Muscle layer of colon (tissue), 2 donors: Measurements from ENCODE around the gene MYL12A.
"Not testable (repeated sequence)": the region's sequence is repeated elsewhere in the genome, so short reads cannot be mapped to it uniquely, and the experiment has no call there.

Experiments
- H3K27ac ChIP-seq: one replicate; pipeline ENCODE4 v1.7.0; 2013; ENCODE audit warnings: low read depth, mild to moderate bottlenecking, low read length, moderate library complexity
- H3K27me3 ChIP-seq, 2 donors: one replicate each; pipeline ENCODE4 v1.7.0; 2013; ENCODE audit warnings: low read length in 2 of 2, mild to moderate bottlenecking in 2 of 2; ENCODE audit not compliant: insufficient read depth in 2 of 2, control insufficient read depth in 1 of 2
- H3K36me3 ChIP-seq: one replicate; pipeline ENCODE4 v1.7.0; 2013; ENCODE audit warnings: mild to moderate bottlenecking, low read length; ENCODE audit not compliant: insufficient read depth
- H3K4me1 ChIP-seq: one replicate; pipeline ENCODE4 v1.7.0; 2013; ENCODE audit warnings: mild to moderate bottlenecking, low read length; ENCODE audit not compliant: insufficient read depth
- H3K4me3 ChIP-seq, 2 donors: one replicate each; pipeline ENCODE4 v1.7.0; 2013; ENCODE audit warnings: low read length in 2 of 2, low read depth in 1 of 2, mild to moderate bottlenecking in 1 of 2, moderate library complexity in 1 of 2
- H3K9ac ChIP-seq: one replicate; pipeline ENCODE4 v1.7.0; 2013; ENCODE audit warnings: low read length
- H3K9me3 ChIP-seq: one replicate; pipeline ENCODE4 v1.7.0; 2013; ENCODE audit warnings: mild to moderate bottlenecking, low read length
- donor health status: abdominal sarcoma.
- donor health status: Adenocarcinoma of cecum.

Gene MYL12A

DNA sequence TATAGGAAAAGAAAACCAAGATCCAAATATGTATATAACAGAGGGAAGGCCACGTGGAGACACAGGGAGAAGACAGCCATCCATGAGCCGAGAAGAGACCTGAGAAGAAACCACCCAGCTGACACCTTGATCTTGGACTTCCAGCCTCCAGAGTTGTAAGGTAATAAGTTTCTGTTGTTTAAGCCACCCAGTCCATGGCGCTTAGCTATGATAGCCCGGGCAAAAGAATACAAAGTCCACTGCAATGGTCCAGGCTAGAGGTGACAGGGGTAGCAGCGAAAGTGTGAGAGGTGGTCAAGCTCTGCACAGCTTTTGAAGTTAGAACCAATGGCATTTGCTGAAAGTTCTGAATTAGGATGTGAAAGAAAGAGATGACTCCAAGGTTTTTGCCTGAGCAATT, 30.6 kb upstream of the MYL12A start:
- no peaks in the 10 kb centered on the region for H3K9me3 ChIP-seq
- no peaks in the 10 kb centered on the region for H3K36me3 ChIP-seq
- H3K4me1 ChIP-seq, result peaks cover 27% of the 10 kb centered on the region
- no peaks in the 10 kb centered on the region for H3K27me3 ChIP-seq
- H3K9ac ChIP-seq, result no peak overlapping the region
- H3K4me3 ChIP-seq, result no peak overlapping the region
- H3K27ac ChIP-seq, result no peak overlapping the region

GRCh38 chr18:3217948-3218647, 29.5 kb upstream of the MYL12A start:
- Histone ChIP-seq H3K9me3 (no peaks in the 10 kb centered on the region), H3K36me3 (no peaks in the 10 kb centered on the region), H3K27ac (peak overlapping the region; percentile 35), H3K4me3 (no peak overlapping the region), H3K27me3 (no peaks in the 10 kb centered on the region), H3K4me1 (peaks cover 17% of the 10 kb centered on the region), H3K9ac (no peak overlapping the region)

- Histone ChIP-seq H3K36me3 (no peaks in the 10 kb centered on the region), H3K4me1 (peaks cover 11% of the 10 kb centered on the region), H3K27me3 (no peaks in the 10 kb centered on the region), H3K9ac (peak overlapping the region; percentile 59), H3K27ac (peak overlapping the region; percentile 78), H3K9me3 (no peaks in the 10 kb centered on the region), H3K4me3 (peak overlapping the region; percentile 39 to 70)
These were observed 28.8 kb upstream of the MYL12A start for GRCh38 chr18:3218819-3219218.

DNA sequence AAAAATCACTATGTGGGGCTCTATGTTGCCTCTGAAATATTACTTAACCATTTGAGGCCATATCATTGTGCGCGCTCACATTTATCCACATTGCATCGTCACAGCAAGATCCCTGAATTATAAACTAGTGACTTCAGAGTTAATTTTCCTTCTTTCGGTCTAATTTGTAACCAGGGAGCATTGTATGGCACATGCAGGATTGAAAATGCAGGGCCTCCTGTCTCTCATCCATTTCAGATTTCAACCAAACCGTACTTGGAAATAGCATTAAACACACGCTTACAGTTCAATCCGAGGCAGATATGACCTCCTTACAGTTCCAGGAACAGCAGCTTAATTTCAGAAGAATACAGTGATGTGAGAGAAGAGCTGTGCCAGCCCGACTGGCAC, 28.4 kb upstream of the MYL12A start:
- peak overlapping the region; percentile 59 for H3K9ac ChIP-seq

DNA sequence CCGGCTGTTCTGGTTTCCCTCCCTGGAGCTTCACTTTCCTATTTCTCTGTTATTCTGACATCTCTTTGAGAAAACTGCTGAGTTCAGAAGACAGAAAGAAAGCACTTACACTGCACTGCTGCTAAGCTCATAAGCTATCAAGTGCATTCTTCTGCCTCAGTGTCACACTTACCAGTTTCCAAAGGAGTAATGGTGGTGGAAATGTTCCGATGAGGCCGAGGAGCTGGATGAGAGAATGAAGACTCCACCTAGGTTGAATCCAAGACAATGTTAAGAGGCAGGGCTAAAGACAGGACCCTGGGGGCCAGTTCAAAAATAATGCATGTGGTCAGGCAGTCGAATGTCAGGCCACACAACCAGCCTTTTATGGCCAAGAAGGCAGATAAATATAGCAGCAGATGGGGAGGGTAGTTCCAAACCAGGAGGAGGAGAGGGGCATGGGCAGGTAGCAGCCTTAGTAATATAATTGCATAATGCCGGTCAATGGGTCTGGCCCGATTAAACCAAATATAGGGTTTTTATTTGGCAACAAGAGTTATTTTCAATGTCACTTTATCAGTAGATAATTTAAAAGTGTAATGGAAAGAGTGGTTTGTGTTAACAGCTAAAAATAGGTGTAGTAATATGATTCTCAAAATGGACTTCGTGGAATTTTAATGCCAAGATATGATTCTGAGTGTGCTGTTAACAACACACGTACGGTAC, 27.8 kb upstream of the MYL12A start, which contains the start of gene MYOM1:
TSS of gene MYOM1 (minus strand) at position 338 of the 705 bp plus-strand sequence. CDS start 4,745 bp downstream, outside the sequence.
- Histone ChIP-seq H3K27ac (peak within 1 kb of the TSS; percentile 78), H3K9ac (peak within 1 kb of the TSS; percentile 59)

More for the DNA sequence above, 28.4 kb upstream of the MYL12A start:
- Histone ChIP-seq H3K4me1 (peaks cover 11% of the 10 kb centered on the region), H3K4me3 (peak overlapping the region; percentile 39 to 70), H3K9me3 (no peaks in the 10 kb centered on the region), H3K27ac (peak overlapping the region; percentile 78), H3K36me3 (no peaks in the 10 kb centered on the region), H3K27me3 (no peaks in the 10 kb centered on the region)

GRCh38 chr18:3220868-3221267, 26.7 kb upstream of the MYL12A start:
- not testable (repeated sequence) for H3K27ac ChIP-seq, H3K36me3 ChIP-seq
- peaks cover 11% of the 10 kb centered on the region for H3K4me1 ChIP-seq

More for the DNA sequence above, 27.8 kb upstream of the MYL12A start, which contains the start of gene MYOM1:
- peak within 1 kb of the TSS; percentile 39 to 70 for H3K4me3 ChIP-seq
- no peaks in the 10 kb centered on the region for H3K27me3 ChIP-seq
- no peaks in the 10 kb centered on the region for H3K9me3 ChIP-seq
- H3K4me1 ChIP-seq, result peaks cover 11% of the 10 kb centered on the region
- H3K36me3 ChIP-seq, result no peaks in the 10 kb centered on the region

DNA sequence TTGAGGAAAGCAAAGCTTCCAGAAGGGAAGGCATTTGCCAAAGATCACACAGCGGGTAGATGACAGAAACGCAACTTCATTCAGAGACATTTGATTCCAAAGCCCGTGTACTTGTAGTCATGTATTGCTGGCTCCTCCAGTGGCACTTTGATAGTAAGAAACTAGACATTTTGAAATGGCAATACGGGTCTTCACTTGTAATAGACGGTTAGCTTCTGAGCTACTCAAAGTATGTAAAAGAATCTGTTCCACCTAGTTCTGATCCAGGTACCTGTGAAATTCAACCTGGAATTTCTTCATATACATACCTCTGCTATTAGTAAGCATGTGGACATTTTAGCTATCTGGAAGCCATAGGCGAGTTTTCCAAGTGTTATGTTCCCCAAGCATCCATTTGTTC, 26.1 kb upstream of the MYL12A start:
- H3K4me3 ChIP-seq, result no peak overlapping the region
- no peak overlapping the region for H3K27ac ChIP-seq
- H3K9ac ChIP-seq, result no peak overlapping the region
- no peaks in the 10 kb centered on the region for H3K27me3 ChIP-seq
- H3K36me3 ChIP-seq, result no peaks in the 10 kb centered on the region
- peaks cover 11% of the 10 kb centered on the region for H3K4me1 ChIP-seq
- H3K9me3 ChIP-seq, result no peaks in the 10 kb centered on the region

More at GRCh38 chr18:3220868-3221267, 26.7 kb upstream of the MYL12A start:
- H3K9ac ChIP-seq, H3K27me3 ChIP-seq, H3K4me3 ChIP-seq, H3K9me3 ChIP-seq: not testable (repeated sequence)

DNA sequence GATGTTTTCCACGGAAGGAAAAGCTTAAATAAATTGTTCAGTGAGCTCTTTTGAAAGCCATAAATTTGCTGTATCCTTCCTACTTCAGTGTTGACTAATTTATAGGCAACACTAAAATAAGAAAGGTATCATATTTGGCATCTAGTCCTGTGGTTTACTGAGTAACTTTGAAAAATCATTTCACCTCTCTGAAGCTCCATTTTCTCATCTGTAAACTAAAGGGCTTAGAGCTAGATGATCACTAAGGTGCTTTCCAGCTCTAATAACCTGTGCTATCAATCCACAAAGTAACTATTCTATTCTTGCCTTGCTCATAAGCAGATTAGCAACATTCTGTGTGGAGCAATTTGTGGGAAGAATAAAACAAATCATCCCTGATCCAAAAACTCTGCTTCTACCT, 24.2 kb upstream of the MYL12A start:
- no peak overlapping the region for H3K27ac ChIP-seq
- no peaks in the 10 kb centered on the region for H3K36me3 ChIP-seq
- H3K4me3 ChIP-seq, result no peak overlapping the region
- no peaks in the 10 kb centered on the region for H3K27me3 ChIP-seq
- H3K9me3 ChIP-seq, result no peaks in the 10 kb centered on the region
- peaks cover 11% of the 10 kb centered on the region for H3K4me1 ChIP-seq
- H3K9ac ChIP-seq, result no peak overlapping the region

- H3K9ac ChIP-seq, result no peak overlapping the region
- no peaks in the 10 kb centered on the region for H3K36me3 ChIP-seq
- no peaks in the 10 kb centered on the region for H3K27me3 ChIP-seq
- H3K4me3 ChIP-seq, result no peak overlapping the region
- H3K27ac ChIP-seq, result no peak overlapping the region
- peaks cover 11% of the 10 kb centered on the region for H3K4me1 ChIP-seq
- no peaks in the 10 kb centered on the region for H3K9me3 ChIP-seq
These were observed 23.4 kb upstream of the MYL12A start for GRCh38 chr18:3224223-3224622.

DNA sequence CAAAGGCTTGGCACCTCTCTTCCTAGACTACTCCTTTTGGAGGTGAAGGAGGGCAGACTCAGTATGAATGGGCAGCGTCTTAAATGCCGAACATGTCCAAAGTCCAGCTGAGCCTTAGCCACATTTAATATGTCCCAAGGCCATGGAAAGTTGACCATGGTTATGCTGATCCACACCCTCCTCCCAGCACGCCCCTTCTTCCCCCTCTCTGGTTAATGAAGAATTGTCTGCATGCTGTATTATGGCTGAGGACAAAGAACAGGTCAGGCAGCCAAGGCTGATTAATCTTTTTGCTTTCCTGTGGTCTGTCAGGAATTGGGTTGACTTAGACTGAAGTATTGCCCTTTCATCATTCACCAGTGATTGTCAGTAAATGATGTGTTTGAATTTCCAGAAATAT, 22.0 kb upstream of the MYL12A start:
- no peaks in the 10 kb centered on the region for H3K27me3 ChIP-seq
- no peak overlapping the region for H3K9ac ChIP-seq
- no peaks in the 10 kb centered on the region for H3K9me3 ChIP-seq
- no peak overlapping the region for H3K27ac ChIP-seq
- no peaks in the 10 kb centered on the region for H3K36me3 ChIP-seq
- H3K4me3 ChIP-seq, result no peak overlapping the region
- peaks cover 2% of the 10 kb centered on the region for H3K4me1 ChIP-seq

- Histone ChIP-seq H3K27ac (no peak overlapping the region), H3K4me3 (no peak overlapping the region), H3K9ac (no peak overlapping the region), H3K36me3 (no peaks in the 10 kb centered on the region), H3K27me3 (no peaks in the 10 kb centered on the region), H3K9me3 (no peaks in the 10 kb centered on the region), H3K4me1 (no peaks in the 10 kb centered on the region)
These were observed 21.6 kb upstream of the MYL12A start for GRCh38 chr18:3226048-3226447.
